NCI-H1092 (cell line): Measurements from ENCODE around the gene PMVK.
A peak's percentile ranks its signal among the peaks of the same experiment; 100 is the strongest.

Experiments
- DNase-seq: peaks from one replicate; lab custom pipeline; 2025; lab: John Stamatoyannopoulos, UW

The PMVK gene

GRCh38 chr1:154966111-154966510 is 29.6 kb upstream of the PMVK start:
- no peak for DNase-seq

- no peak for DNase-seq
Observed at GRCh38 chr1:154964359-154964758, 27.8 kb upstream of the PMVK start.

GRCh38 chr1:154963643-154964042 is 27.1 kb upstream of the PMVK start:
- no peak for DNase-seq

GRCh38 chr1:154962795-154963330 is 26.3 kb upstream of the PMVK start:
- DNase-seq = no peak

- DNase-seq = no peak
Observed at GRCh38 chr1:154962156-154962749, 25.7 kb upstream of the PMVK start.

- peak; percentile 53 for DNase-seq
Observed at GRCh38 chr1:154961207-154962155, 25.0 kb upstream of the PMVK start, which contains the start of gene PYGO2. Gene PYGO2 (minus strand): TSS chr1:154961782. CDS start chr1:154961576, 206 bp downstream.

- DNase-seq = no peak
Observed at GRCh38 chr1:154960446-154961136, 24.1 kb upstream of the PMVK start.

- DNase-seq = no peak
Observed at GRCh38 chr1:154959426-154959780, 22.9 kb upstream of the PMVK start.

GRCh38 chr1:154958681-154959425 is 22.3 kb upstream of the PMVK start:
- DNase-seq = no peak

GRCh38 chr1:154958036-154958435 is 21.5 kb upstream of the PMVK start:
- DNase-seq = no peak

GRCh38 chr1:154957091-154957657 is 20.7 kb upstream of the PMVK start:
- DNase-seq = no peak

GRCh38 chr1:154956544-154956941 is 20.0 kb upstream of the PMVK start:
- DNase-seq = no peak

GRCh38 chr1:154955718-154956543 is 19.4 kb upstream of the PMVK start, which contains the start of gene PBXIP1:
Gene PBXIP1 (minus strand): TSS chr1:154956099. CDS start chr1:154953721, 2,378 bp downstream.
- DNase-seq = peak; percentile 61

GRCh38 chr1:154955039-154955717 is 18.7 kb upstream of the PMVK start:
- DNase-seq = peak; percentile 23

GRCh38 chr1:154954541-154954940 is 18.0 kb upstream of the PMVK start:
- no peak for DNase-seq

GRCh38 chr1:154953611-154954038 is 17.1 kb upstream of the PMVK start:
- no peak for DNase-seq

GRCh38 chr1:154952664-154953063 is 16.1 kb upstream of the PMVK start:
- DNase-seq = no peak

GRCh38 chr1:154951901-154952657 is 15.6 kb upstream of the PMVK start:
- no peak for DNase-seq

- DNase-seq = no peak
Observed at GRCh38 chr1:154948079-154948478, 11.6 kb upstream of the PMVK start.
